Progenitor cell of endocrine pancreas (in vitro differentiated cells): ENCODE measurements around the gene LRFN5. TPM values are rescaled to one million over a fixed set of nuclear protein-coding genes. Genes with fewer than 3 reads are reported as not detected.
"Not testable (repeated sequence)": the region's sequence is repeated elsewhere in the genome, so short reads cannot be mapped to it uniquely, and the experiment has no call there.

Source experiments
- DNase-seq: peaks from one replicate; pipeline ENCODE4 v3.0.0; 2021; ENCODE audit warnings: low spot score; ENCODE audit not compliant: unreplicated experiment
- H3K27ac Mint-ChIP-seq: 2 replicates; pipeline ENCODE4 v1.8.0; 2021; ENCODE audit warnings: mild to moderate bottlenecking, moderate library complexity, mixed read lengths
- H3K27me3 Mint-ChIP-seq: 2 replicates; pipeline ENCODE4 v1.8.0; 2021; ENCODE audit warnings: mixed read lengths
- H3K36me3 Mint-ChIP-seq: 2 replicates; pipeline ENCODE4 v1.8.0; 2022; ENCODE audit warnings: mixed read lengths; ENCODE audit not compliant: insufficient read depth
- H3K4me1 Mint-ChIP-seq: 2 replicates; pipeline ENCODE4 v1.8.0; 2021; ENCODE audit warnings: low read depth, mixed read lengths
- H3K4me3 Mint-ChIP-seq: 2 replicates; pipeline ENCODE4 v1.8.0; 2021; ENCODE audit warnings: low read depth, mild to moderate bottlenecking, moderate library complexity, mixed read lengths
- H3K9me3 Mint-ChIP-seq: 2 replicates; pipeline ENCODE4 v1.8.0; 2021; ENCODE audit warnings: low read depth, mixed read lengths
- CTCF ChIP-seq: fragments of 200-600 bp; sonication (generic); IDR thresholded peaks from one replicate; pipeline ENCODE4 v1.5.0; 2021; ENCODE audit warnings: antibody characterized with exemption, mild to moderate bottlenecking; ENCODE audit not compliant: unreplicated experiment
- total RNA-seq: library from RNA; stranded (reverse); gene quantifications from 2 replicates; pipeline ENCODE4 v1.2.1, GENCODE V29; 2021

The LRFN5 gene
- total RNA-seq, 1 donor from 2014 or later = 0.46 TPM

GRCh38 chr14:41586237-41586636 is 20.4 kb upstream of the LRFN5 start:
- no peak for TF ChIP-seq CTCF
- no peaks in the 10 kb centered on the region for H3K27me3 Mint-ChIP-seq
- H3K9me3 Mint-ChIP-seq = no peaks in the 10 kb centered on the region
- no peaks in the 10 kb centered on the region for H3K36me3 Mint-ChIP-seq
- DNase-seq = no peak
- H3K4me1 Mint-ChIP-seq = no peaks in the 10 kb centered on the region
- no peak overlapping the region for H3K4me3 Mint-ChIP-seq
- H3K27ac Mint-ChIP-seq = no peak overlapping the region

DNA sequence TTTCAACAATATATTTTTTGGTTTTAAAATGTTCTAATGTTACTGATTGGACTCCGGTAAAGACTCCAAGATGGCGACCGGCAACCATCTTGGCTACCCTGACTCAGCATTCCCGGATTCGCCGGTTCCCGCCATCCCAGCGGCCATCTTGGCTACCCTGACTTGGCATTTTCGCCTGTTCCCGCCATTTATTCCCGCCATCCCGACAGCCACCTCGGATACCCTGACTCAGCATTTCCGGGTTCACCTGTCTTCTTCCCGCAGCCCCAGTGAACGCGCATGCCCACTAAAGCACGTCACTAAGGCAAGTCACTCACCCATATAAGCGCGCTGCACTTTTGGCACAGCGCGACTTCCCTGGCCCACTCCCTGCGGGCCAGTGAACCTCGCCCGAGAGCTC is 9.0 kb upstream of the LRFN5 start:
- H3K9me3 Mint-ChIP-seq = no peaks in the 10 kb centered on the region
- H3K4me1 Mint-ChIP-seq = no peaks in the 10 kb centered on the region
- H3K36me3 Mint-ChIP-seq = no peaks in the 10 kb centered on the region
- no peak for TF ChIP-seq CTCF
- peak; percentile 10 for DNase-seq
- peak overlapping the region; percentile 49 for H3K27ac Mint-ChIP-seq
- H3K4me3 Mint-ChIP-seq = peak overlapping the region; percentile 24
- H3K27me3 Mint-ChIP-seq = peaks cover 6% of the 10 kb centered on the region

- H3K9me3 Mint-ChIP-seq, H3K4me1 Mint-ChIP-seq, DNase-seq, H3K36me3 Mint-ChIP-seq, H3K4me3 Mint-ChIP-seq, H3K27ac Mint-ChIP-seq: not testable (repeated sequence)
- peaks cover 23% of the 10 kb centered on the region for H3K27me3 Mint-ChIP-seq
These were observed 6.8 kb upstream of the LRFN5 start for GRCh38 chr14:41599805-41600385.

DNA sequence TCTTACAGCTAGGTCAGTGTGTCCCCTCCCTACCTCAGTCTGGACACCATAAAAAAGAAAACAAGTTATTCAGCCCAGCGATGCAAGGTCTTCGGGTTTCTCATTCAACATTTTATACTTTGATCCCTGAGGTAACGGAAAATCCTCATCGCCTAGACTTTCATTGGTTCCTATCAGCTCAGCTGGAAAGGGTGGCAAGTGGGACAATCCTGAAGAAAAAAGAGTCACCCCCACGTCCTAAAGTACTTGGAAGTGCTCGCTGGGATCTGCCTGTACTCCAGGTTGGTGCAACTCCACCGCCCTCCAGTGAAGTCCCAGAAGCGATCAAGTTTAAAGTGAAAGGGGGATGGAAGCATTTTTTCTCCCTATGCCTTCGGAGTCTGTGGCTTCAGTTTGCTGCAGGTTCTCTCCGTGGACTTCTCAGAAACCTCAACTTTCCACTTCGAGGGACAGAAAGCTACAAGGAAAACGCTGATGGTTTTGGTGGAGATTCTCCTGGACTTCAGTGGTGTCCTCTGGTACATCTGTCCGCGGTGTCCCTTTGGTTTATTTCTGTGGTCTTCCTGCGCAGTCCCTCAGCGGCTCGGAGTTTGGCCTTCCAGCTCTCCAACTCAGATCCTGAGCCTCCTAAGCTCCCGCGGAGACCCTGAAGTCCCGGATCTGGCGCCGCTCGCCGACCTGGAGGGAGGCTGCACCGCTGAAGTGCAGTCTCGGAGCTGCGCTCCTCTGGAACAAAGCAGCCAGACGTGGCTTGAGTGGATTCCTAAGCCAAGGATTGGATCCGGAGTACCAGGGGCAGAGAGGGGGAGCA is 1.8 kb upstream of the LRFN5 start:
- H3K4me1 Mint-ChIP-seq = peaks cover 32% of the 10 kb centered on the region

DNA sequence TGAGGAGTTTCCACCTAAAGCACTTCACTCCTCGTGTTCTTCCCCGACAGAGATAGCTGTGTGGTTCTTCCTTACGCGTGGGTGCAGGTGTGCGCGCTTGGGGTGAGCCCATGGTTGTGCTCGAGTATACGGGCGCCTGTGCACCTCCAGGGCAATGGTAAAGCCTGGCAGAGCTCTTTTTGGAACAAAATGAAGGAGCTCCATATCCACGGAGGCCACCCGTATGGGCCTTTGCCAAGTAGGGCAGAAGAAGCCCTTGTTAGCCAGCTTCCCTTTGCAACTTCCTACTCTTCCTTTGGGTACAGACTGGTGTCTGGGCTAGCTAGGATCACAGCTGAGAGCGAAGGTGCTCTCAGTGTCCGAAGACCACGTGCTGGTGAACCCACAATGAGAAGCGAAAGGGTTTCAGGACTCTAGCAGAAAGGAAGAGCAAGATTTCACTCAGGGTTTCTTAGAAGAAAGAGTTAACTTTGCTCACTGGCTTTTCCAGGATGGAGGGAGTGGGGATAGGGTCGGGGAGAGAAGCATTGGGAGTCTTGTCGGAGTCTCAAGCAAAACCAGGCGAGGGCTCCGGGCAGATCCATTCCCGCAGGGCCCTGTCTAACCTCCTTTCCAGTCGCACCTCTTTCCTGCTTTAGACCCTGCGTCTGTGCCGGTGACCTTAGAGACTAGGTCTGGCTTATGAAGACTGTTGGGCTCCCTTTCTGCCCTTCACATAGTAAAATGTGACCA is 960 bp upstream of the LRFN5 start:
- peaks cover 75% of the 10 kb centered on the region for H3K27me3 Mint-ChIP-seq
- H3K36me3 Mint-ChIP-seq = no peaks in the 10 kb centered on the region
- no peak for TF ChIP-seq CTCF
- H3K27ac Mint-ChIP-seq = peak overlapping the region; percentile 89
- H3K4me3 Mint-ChIP-seq = peak overlapping the region; percentile 78
- peaks cover 34% of the 10 kb centered on the region for H3K4me1 Mint-ChIP-seq
- no peaks in the 10 kb centered on the region for H3K9me3 Mint-ChIP-seq
- peak; percentile 14 for DNase-seq

More for the DNA sequence above, 1.8 kb upstream of the LRFN5 start:
- H3K27me3 Mint-ChIP-seq = peaks cover 69% of the 10 kb centered on the region
- H3K27ac Mint-ChIP-seq = peak overlapping the region; percentile 86
- TF ChIP-seq CTCF = no peak
- peak overlapping the region; percentile 78 for H3K4me3 Mint-ChIP-seq
- no peaks in the 10 kb centered on the region for H3K9me3 Mint-ChIP-seq
- no peaks in the 10 kb centered on the region for H3K36me3 Mint-ChIP-seq
- peak; percentile 59 for DNase-seq
